Epithelial cell of proximal tubule (primary cell): Measurements from ENCODE around the gene GPALPP1. TPM values are rescaled to one million over a fixed set of nuclear protein-coding genes. Genes with fewer than 3 reads are reported as not detected.
"Not testable (repeated sequence)": the region's sequence is repeated elsewhere in the genome, so short reads cannot be mapped to it uniquely, and the experiment has no call there.

Experiments
- DNase-seq: peaks from one replicate; pipeline ENCODE4 v3.0.0-alpha.2; 2011; ENCODE audit warnings: low read depth
- H3K4me3 ChIP-seq: 2 replicates; pipeline ENCODE4 v1.5.1; 2011; ENCODE audit warnings: low read depth, mild to moderate bottlenecking, low read length
- CTCF ChIP-seq: conservative IDR thresholded peaks from 2 replicates; pipeline ENCODE4 v1.5.1; 2012; ENCODE audit warnings: low read depth, mild to moderate bottlenecking, low read length
- total RNA-seq: library from RNA; depleted of rRNA; stranded (reverse); fragments of >200 nt; gene quantifications from 2 replicates; pipeline ENCODE4 v1.2.3, GENCODE V29; 2015

GPALPP1 gene
- total RNA-seq, 1 donor from 2014 or later = 19.8 TPM

GRCh38 chr13:45063261-45063860 is 74.0 kb downstream of the GPALPP1 start:
- DNase-seq = no peak
- TF ChIP-seq CTCF = no peak

GRCh38 chr13:45063889-45064288 is 74.6 kb downstream of the GPALPP1 start:
- DNase-seq, H3K4me3 ChIP-seq: not testable (repeated sequence)

More at GRCh38 chr13:45063261-45063860, 74.0 kb downstream of the GPALPP1 start:
- no peak overlapping the region for H3K4me3 ChIP-seq

- no peak for TF ChIP-seq CTCF
- no peak for DNase-seq
- H3K4me3 ChIP-seq = no peak overlapping the region
Observed at GRCh38 chr13:45064889-45065288, 75.6 kb downstream of the GPALPP1 start.

- TF ChIP-seq CTCF = no peak
- H3K4me3 ChIP-seq = no peak overlapping the region
- no peak for DNase-seq
Observed at GRCh38 chr13:45068036-45069001, 79.0 kb downstream of the GPALPP1 start.

GRCh38 chr13:45073809-45074208 is 84.5 kb downstream of the GPALPP1 start:
- DNase-seq = no peak
- H3K4me3 ChIP-seq = no peak overlapping the region
- TF ChIP-seq CTCF = no peak

- no peak for TF ChIP-seq CTCF
- no peak for DNase-seq
- H3K4me3 ChIP-seq = no peak overlapping the region
Observed at GRCh38 chr13:45074721-45075120, 85.4 kb downstream of the GPALPP1 start.

- TF ChIP-seq CTCF = no peak
- no peak overlapping the region for H3K4me3 ChIP-seq
- no peak for DNase-seq
Observed at GRCh38 chr13:45078003-45078402, 88.7 kb downstream of the GPALPP1 start.
